ENCODE results near the gene PDE3A. TPM values are rescaled to one million over a fixed set of nuclear protein-coding genes. Genes with fewer than 3 reads are reported as not detected.

Gene PDE3A
- total RNA-seq, 1 experiment from 2014 or later, result 0.36 TPM

DNA sequence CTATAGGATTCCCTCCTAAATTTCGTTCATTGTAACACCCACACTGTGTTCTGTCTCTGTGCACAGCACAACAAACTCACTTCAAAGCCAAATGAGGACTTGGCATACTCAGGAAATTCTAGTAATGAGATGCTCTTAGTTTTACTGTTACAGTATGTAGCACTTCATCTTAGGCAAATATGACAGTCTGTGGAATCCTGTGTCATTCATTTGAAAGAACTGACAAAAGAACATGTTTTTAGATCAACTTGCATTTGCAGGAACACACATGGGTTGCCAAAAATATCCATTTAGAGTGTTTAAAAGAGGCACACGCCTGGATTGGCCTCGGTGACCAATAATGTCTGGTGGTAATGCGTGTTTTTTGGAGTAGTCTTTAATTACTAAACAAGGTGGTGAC lies 56.5 kb downstream of the PDE3A start:
- CTCF ChIA-PET, result no interaction called here
- POLR2A ChIA-PET, result no interaction called here
- Histone ChIP-seq H3K27me3 (replicated peaks; ENCODE audit: control insufficient read depth, insufficient read depth, low read length) (no peaks in the 10 kb centered on the region), H3K36me3 (ENCODE audit: control insufficient read depth, insufficient read depth, low read length) (no peaks in the 10 kb centered on the region), H3K4me1 (no peaks in the 10 kb centered on the region), H3K9me3 (no peaks in the 10 kb centered on the region), H3K4me3 (ENCODE audit: low read depth, low read length) (no peak overlapping the region)
- Mint-ChIP-seq H3K4me1 (ENCODE audit: low read depth, unreplicated experiment) (no peaks in the 10 kb centered on the region), H3K27ac (ENCODE audit: unreplicated experiment) (no peak overlapping the region), H3K4me3 (ENCODE audit: unreplicated experiment) (no peak overlapping the region), H3K36me3 (ENCODE audit: insufficient read depth, unreplicated experiment) (no peaks in the 10 kb centered on the region), H3K27me3 (ENCODE audit: insufficient read depth, unreplicated experiment) (no peaks in the 10 kb centered on the region), H3K9me3 (ENCODE audit: unreplicated experiment) (no peaks in the 10 kb centered on the region)
- intact Hi-C loops (cut with micrococcal nuclease; ENCODE audit: unreplicated experiment), result no loop called here
- no peak for TF ChIP-seq CTCF (IDR thresholded peaks at IDR 0.05; ENCODE audit: insufficient read depth in 1 of 2, low read depth in 1 of 2, low read length in 1 of 2, severe bottlenecking in 1 of 2, unreplicated experiment in 1 of 2)
- no TSS peak for BruUV-seq (replicated peaks)
- no peak for DNase-seq

GRCh38 chr12:20426191-20426590 lies 57.9 kb downstream of the PDE3A start:
- ChIA-PET CTCF (no interaction called here), POLR2A (no interaction called here)
- Histone ChIP-seq H3K4me1 (no peaks in the 10 kb centered on the region), H3K4me3 (ENCODE audit: low read depth, low read length) (no peak overlapping the region), H3K27me3 (replicated peaks; ENCODE audit: control insufficient read depth, insufficient read depth, low read length) (no peaks in the 10 kb centered on the region), H3K36me3 (ENCODE audit: control insufficient read depth, insufficient read depth, low read length) (no peaks in the 10 kb centered on the region), H3K9me3 (no peaks in the 10 kb centered on the region)
- BruUV-seq (replicated peaks), result no TSS peak
- Mint-ChIP-seq H3K36me3 (ENCODE audit: insufficient read depth, unreplicated experiment) (no peaks in the 10 kb centered on the region), H3K27me3 (ENCODE audit: insufficient read depth, unreplicated experiment) (peaks cover 4% of the 10 kb centered on the region), H3K27ac (ENCODE audit: unreplicated experiment) (no peak overlapping the region), H3K4me1 (ENCODE audit: low read depth, unreplicated experiment) (no peaks in the 10 kb centered on the region), H3K9me3 (ENCODE audit: unreplicated experiment) (no peaks in the 10 kb centered on the region), H3K4me3 (ENCODE audit: unreplicated experiment) (no peak overlapping the region)
- no peak for DNase-seq
- no peak for TF ChIP-seq CTCF (IDR thresholded peaks at IDR 0.05; ENCODE audit: insufficient read depth in 1 of 2, low read depth in 1 of 2, low read length in 1 of 2, severe bottlenecking in 1 of 2, unreplicated experiment in 1 of 2)
- intact Hi-C loops (cut with micrococcal nuclease; ENCODE audit: unreplicated experiment), result no loop called here

DNA sequence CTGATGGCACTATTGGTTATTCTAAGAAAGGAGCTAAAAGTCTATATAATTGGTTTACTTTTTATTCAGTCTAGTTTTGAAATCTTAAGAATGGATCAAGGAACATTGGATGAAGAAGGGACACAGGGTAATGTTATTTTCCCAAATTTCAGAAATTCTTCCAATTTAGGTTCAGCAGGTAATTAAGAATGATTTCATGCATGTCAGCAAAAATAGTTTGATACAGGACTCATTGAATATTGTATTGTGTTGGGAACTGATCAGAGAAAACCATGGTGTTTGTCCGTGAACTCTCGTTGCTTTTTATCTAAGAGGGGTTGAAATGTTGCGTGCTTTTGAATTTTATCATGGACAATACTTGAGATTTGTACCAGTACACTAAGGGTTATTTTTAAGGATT lies 58.6 kb downstream of the PDE3A start:
- Histone ChIP-seq H3K4me1 (no peaks in the 10 kb centered on the region), H3K4me3 (ENCODE audit: low read depth, low read length) (no peak overlapping the region), H3K9me3 (no peaks in the 10 kb centered on the region), H3K36me3 (ENCODE audit: control insufficient read depth, insufficient read depth, low read length) (no peaks in the 10 kb centered on the region), H3K27me3 (replicated peaks; ENCODE audit: control insufficient read depth, insufficient read depth, low read length) (no peaks in the 10 kb centered on the region)
- no peaks in the 10 kb centered on the region for H3K4me1 Mint-ChIP-seq (ENCODE audit: low read depth, unreplicated experiment)
- intact Hi-C loops (cut with micrococcal nuclease; ENCODE audit: unreplicated experiment), result no loop called here
- H3K36me3 Mint-ChIP-seq (ENCODE audit: insufficient read depth, unreplicated experiment), result no peaks in the 10 kb centered on the region
- ChIA-PET CTCF (no interaction called here), POLR2A (no interaction called here)
- H3K4me3 Mint-ChIP-seq (ENCODE audit: unreplicated experiment), result no peak overlapping the region
- H3K9me3 Mint-ChIP-seq (ENCODE audit: unreplicated experiment), result no peaks in the 10 kb centered on the region
- DNase-seq, result no peak
- no peak overlapping the region for H3K27ac Mint-ChIP-seq (ENCODE audit: unreplicated experiment)
- H3K27me3 Mint-ChIP-seq (ENCODE audit: insufficient read depth, unreplicated experiment), result peaks cover 5% of the 10 kb centered on the region
- no TSS peak for BruUV-seq (replicated peaks)
- no peak for TF ChIP-seq CTCF (IDR thresholded peaks at IDR 0.05; ENCODE audit: insufficient read depth in 1 of 2, low read depth in 1 of 2, low read length in 1 of 2, severe bottlenecking in 1 of 2, unreplicated experiment in 1 of 2)
